CD4-positive, alpha-beta memory T cell (primary cell): ENCODE data around the gene SIPA1L3. TPM values are rescaled to one million over a fixed set of nuclear protein-coding genes. Genes with fewer than 3 reads are reported as not detected.
"Not testable (repeated sequence)": the region's sequence is repeated elsewhere in the genome, so short reads cannot be mapped to it uniquely, and the experiment has no call there.

Source experiments
- CTCF ChIA-PET: fragments of 350-600 bp; sonication (Branson Sonifier 250); formaldehyde crosslinking; loops from one replicate; lab custom pipeline; 2021; ENCODE audit warnings: inconsistent platforms; ENCODE audit not compliant: partially characterized antibody; lab: Charles Lee
- POLR2A ChIA-PET: fragments of 350-600 bp; sonication (Branson Sonifier 250); formaldehyde crosslinking; loops from one replicate; lab custom pipeline; 2021; ENCODE audit not compliant: partially characterized antibody; lab: Charles Lee
- DNase-seq, 5 donors: peaks; one replicate each; pipeline versions ENCODE4 v3.0.0 to v3.0.0-alpha.2; 2020 to 2022; ENCODE audit warnings: mixed read lengths in 1 of 5
- H3K27ac ChIP-seq: one replicate; pipeline ENCODE4 v1.7.0; 2013; ENCODE audit warnings: low read depth, low read length
- H3K27me3 ChIP-seq: 2 replicates; pipeline ENCODE4 v1.7.0; 2013; ENCODE audit warnings: mild to moderate bottlenecking, low read length, moderate library complexity; ENCODE audit not compliant: insufficient read depth
- H3K36me3 ChIP-seq: 2 replicates; pipeline ENCODE4 v1.7.0; 2013; ENCODE audit warnings: mild to moderate bottlenecking, low read length, moderate library complexity; ENCODE audit not compliant: insufficient read depth
- H3K4me1 ChIP-seq: 2 replicates; pipeline ENCODE4 v1.7.0; 2013; ENCODE audit warnings: mild to moderate bottlenecking, low read length, moderate library complexity; ENCODE audit not compliant: insufficient read depth
- H3K4me3 ChIP-seq, 2 donors: one replicate each; pipeline ENCODE4 v1.7.0; 2013; ENCODE audit warnings: low read length in 2 of 2, mild to moderate bottlenecking in 1 of 2
- H3K9me3 ChIP-seq, 2 donors: one replicate each; pipeline ENCODE4 v1.7.0; 2013; ENCODE audit warnings: low read length in 2 of 2, control low read depth in 1 of 2; ENCODE audit not compliant: control insufficient read depth in 1 of 2
- H3K27ac Mint-ChIP-seq, 7 donors: one replicate each; pipeline ENCODE4 v1.8.0; 2020 to 2021; ENCODE audit warnings: mixed read lengths in 7 of 7, mild to moderate bottlenecking in 6 of 7, inconsistent platforms in 3 of 7, moderate library complexity in 3 of 7
- H3K27me3 Mint-ChIP-seq, 2 donors: one replicate each; pipeline ENCODE4 v1.8.0; 2020 to 2021; ENCODE audit warnings: mixed read lengths in 2 of 2
- H3K36me3 Mint-ChIP-seq, 2 donors: one replicate each; pipeline ENCODE4 v1.8.0; 2020 to 2021; ENCODE audit warnings: mixed read lengths in 2 of 2, inconsistent platforms in 1 of 2, mild to moderate bottlenecking in 1 of 2
- H3K4me1 Mint-ChIP-seq, 4 donors: one replicate each; pipeline ENCODE4 v1.8.0; 2020 to 2021; ENCODE audit warnings: mixed read lengths in 4 of 4, mild to moderate bottlenecking in 1 of 4
- H3K4me3 Mint-ChIP-seq, 8 donors: one replicate each; pipeline ENCODE4 v1.8.0; 2020 to 2021; ENCODE audit warnings: mixed read lengths in 8 of 8, mild to moderate bottlenecking in 7 of 8, moderate library complexity in 6 of 8, inconsistent platforms in 3 of 8
- H3K9me3 Mint-ChIP-seq, 8 donors: one replicate each; pipeline ENCODE4 v1.8.0; 2020 to 2021; ENCODE audit warnings: mixed read lengths in 8 of 8, mild to moderate bottlenecking in 5 of 8, inconsistent platforms in 3 of 8, moderate library complexity in 1 of 8
- intact Hi-C: fragments of 100-400 bp; cut with micrococcal nuclease; formaldehyde crosslinking; loops from one replicate; pipeline ENCODE4 v1.15.1; 2023
- polyA plus RNA-seq, 2 donors: library from polyadenylated mRNA; unstranded; fragments of 300-500 nt; fragmentation: Illumina TruSeq; gene quantifications; one replicate each; pipeline ENCODE4 v1.2.3, GENCODE V29; 2021
- total RNA-seq, 2 experiments: library from RNA; stranded (reverse); gene quantifications; one replicate each; pipeline ENCODE4 v1.2.3, GENCODE V29; 2021

SIPA1L3 gene
- total and polyA plus RNA-seq, 4 experiments from 2014 or later = 0.39 to 35.0 (median 17.8) TPM

DNA sequence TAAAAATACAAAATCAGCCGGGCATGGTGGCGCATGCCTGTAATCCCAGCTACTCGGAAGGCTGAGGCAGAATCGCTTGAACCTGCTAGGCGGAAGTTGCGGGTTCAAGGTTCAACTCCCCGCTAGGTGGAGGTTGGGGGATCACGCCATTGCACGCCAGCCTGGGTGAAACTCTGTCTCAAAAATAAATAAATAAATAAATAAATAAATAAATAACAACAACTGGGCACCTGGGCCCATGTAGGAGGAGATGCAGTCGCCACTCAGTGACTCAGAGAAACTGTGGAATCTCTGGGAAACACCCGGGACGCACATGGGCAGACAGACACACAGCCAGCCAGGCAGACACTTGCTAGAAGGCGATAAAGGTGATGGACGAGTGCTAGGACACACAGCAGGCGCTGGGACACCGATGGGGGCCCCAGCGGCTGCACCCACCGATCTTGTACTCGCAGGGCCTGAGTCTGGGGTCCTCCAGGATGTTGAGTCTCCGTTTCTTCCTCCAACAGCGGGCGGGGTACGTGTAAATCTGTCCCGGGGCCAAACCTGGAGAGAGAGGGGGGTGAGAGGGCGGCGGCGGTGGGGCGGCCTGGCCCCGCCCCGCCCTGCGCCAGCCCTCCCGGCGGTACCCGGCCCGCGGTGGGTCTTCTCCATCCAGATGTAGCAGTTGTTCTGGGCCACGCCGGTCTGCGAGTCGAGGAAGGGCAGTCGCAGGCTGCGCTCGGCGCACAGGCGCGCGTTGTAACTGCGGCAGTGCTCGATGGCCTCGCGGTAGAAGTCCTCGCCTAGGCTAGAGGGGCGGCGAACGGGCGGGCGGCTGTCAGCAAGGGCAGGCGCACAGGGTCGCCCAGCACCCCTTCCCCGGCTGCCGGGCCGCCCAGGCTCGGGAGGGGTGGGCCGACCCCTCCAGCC is 315.2 kb downstream of the SIPA1L3 start:
- H3K9me3 Mint-ChIP-seq = peaks cover 0 to 3% (median 0%) of the 10 kb centered on the region in 8 donors
- H3K27me3 Mint-ChIP-seq = peaks cover 31 to 44% of the 10 kb centered on the region in 2 donors
- Histone ChIP-seq H3K27ac (no peak overlapping the region), H3K4me3 (no peak overlapping the region), H3K36me3 (no peaks in the 10 kb centered on the region), H3K9me3 (no peaks in the 10 kb centered on the region), H3K4me1 (peaks cover 11% of the 10 kb centered on the region), H3K27me3 (peaks cover 26% of the 10 kb centered on the region)
- H3K27ac Mint-ChIP-seq = no peak overlapping the region
- no peak for DNase-seq
- POLR2A ChIA-PET = no interaction called here
- CTCF ChIA-PET = interaction anchor here (1.0 kb wide), 1 partner anchor 113 kb away, joined by 3 read pairs; the partner anchor contains the start of gene CATSPERG
- intact Hi-C loops = no loop called here
- no peaks in the 10 kb centered on the region for H3K36me3 Mint-ChIP-seq
- H3K4me3 Mint-ChIP-seq = no peak overlapping the region
- H3K4me1 Mint-ChIP-seq = peaks cover 8 to 21% (median 19%) of the 10 kb centered on the region in 4 donors

- Mint-ChIP-seq H3K4me1 (peaks cover 10 to 30% (median 19%) of the 10 kb centered on the region in 4 donors), H3K36me3 (no peaks in the 10 kb centered on the region), H3K27ac (no peak overlapping the region), H3K4me3 (peak overlapping the region in 7 of 8 donors; percentile 0 to 71 (median 32)), H3K9me3 (peaks cover 0 to 3% (median 0%) of the 10 kb centered on the region in 8 donors), H3K27me3 (peaks cover 39 to 53% of the 10 kb centered on the region in 2 donors)
- ChIA-PET CTCF (no interaction called here), POLR2A (no interaction called here)
- Histone ChIP-seq H3K4me3 (no peak overlapping the region), H3K9me3 (no peaks in the 10 kb centered on the region), H3K4me1 (peaks cover 11% of the 10 kb centered on the region), H3K27me3 (peaks cover 34% of the 10 kb centered on the region), H3K27ac (no peak overlapping the region), H3K36me3 (no peaks in the 10 kb centered on the region)
- intact Hi-C loops = no loop called here
- no peak for DNase-seq
Measured at GRCh38 chr19:38223119-38223523, 316.1 kb downstream of the SIPA1L3 start.

DNA sequence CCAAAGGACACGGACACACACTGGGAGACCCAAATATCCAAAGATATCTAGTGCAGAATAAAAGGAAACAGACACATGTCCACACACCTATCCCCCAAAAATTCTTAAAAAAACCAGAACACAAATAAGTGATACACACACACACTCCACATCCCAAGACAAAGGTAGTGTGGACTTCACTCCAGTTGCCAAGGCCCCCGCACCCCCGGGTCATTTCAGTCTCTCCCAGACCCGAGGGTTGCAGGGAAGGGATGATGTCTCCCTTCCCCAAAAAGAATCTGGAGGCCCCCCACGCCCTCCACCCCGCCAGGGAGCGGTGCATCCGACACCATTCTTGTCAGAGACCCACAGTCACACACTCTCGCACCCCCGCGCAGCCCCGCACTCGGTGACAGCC is 316.6 kb downstream of the SIPA1L3 start:
- Mint-ChIP-seq H3K9me3 (peaks cover 0 to 3% (median 0%) of the 10 kb centered on the region in 8 donors), H3K27me3 (peaks cover 39 to 48% of the 10 kb centered on the region in 2 donors), H3K4me1 (peaks cover 10 to 30% (median 19%) of the 10 kb centered on the region in 4 donors), H3K4me3 (peak overlapping the region in 7 of 8 donors; percentile 0 to 71 (median 32)), H3K27ac (no peak overlapping the region), H3K36me3 (no peaks in the 10 kb centered on the region)
- Histone ChIP-seq H3K36me3 (no peaks in the 10 kb centered on the region), H3K4me1 (peaks cover 13% of the 10 kb centered on the region), H3K27ac (no peak overlapping the region), H3K27me3 (peaks cover 35% of the 10 kb centered on the region), H3K4me3 (peak overlapping the region in 1 of 2 donors; percentile 31), H3K9me3 (no peaks in the 10 kb centered on the region)
- POLR2A ChIA-PET = no interaction called here
- intact Hi-C loops = no loop called here
- CTCF ChIA-PET = no interaction called here
- no peak for DNase-seq

GRCh38 chr19:38224014-38224862 is 317.2 kb downstream of the SIPA1L3 start, which contains the start of gene DPF1:
TSS of gene DPF1 (minus strand) at chr19:38224222. CDS start at chr19:38224142, 80 bp downstream.
- peak within 1 kb of the TSS in 2 of 7 donors; percentile 1 to 73 for H3K27ac Mint-ChIP-seq
- DNase-seq = peak in 4 of 5 donors; percentile 22 to 44 (median 35)
- peaks cover 42 to 43% of the 10 kb centered on the region in 2 donors for H3K27me3 Mint-ChIP-seq
- peak within 1 kb of the TSS; percentile 68 to 92 (median 86) for H3K4me3 Mint-ChIP-seq
- H3K9me3 Mint-ChIP-seq = peaks cover 0 to 3% (median 0%) of the 10 kb centered on the region in 8 donors
- no peaks in the 10 kb centered on the region for H3K36me3 Mint-ChIP-seq
- POLR2A ChIA-PET = no interaction called here
- Histone ChIP-seq H3K9me3 (no peaks in the 10 kb centered on the region), H3K4me3 (peak within 1 kb of the TSS in 1 of 2 donors; percentile 31), H3K36me3 (no peaks in the 10 kb centered on the region), H3K27me3 (peaks cover 40% of the 10 kb centered on the region), H3K4me1 (peaks cover 19% of the 10 kb centered on the region), H3K27ac (no peak within 1 kb of the TSS)
- intact Hi-C loops = no loop called here
- peaks cover 10 to 30% (median 22%) of the 10 kb centered on the region in 4 donors for H3K4me1 Mint-ChIP-seq
- CTCF ChIA-PET = interaction anchor here (1.4 to 1.6 kb wide), 2 partner anchors 111 to 322 kb away, joined by 4 to 6 read pairs; partner anchors contain the start of gene CATSPERG

DNA sequence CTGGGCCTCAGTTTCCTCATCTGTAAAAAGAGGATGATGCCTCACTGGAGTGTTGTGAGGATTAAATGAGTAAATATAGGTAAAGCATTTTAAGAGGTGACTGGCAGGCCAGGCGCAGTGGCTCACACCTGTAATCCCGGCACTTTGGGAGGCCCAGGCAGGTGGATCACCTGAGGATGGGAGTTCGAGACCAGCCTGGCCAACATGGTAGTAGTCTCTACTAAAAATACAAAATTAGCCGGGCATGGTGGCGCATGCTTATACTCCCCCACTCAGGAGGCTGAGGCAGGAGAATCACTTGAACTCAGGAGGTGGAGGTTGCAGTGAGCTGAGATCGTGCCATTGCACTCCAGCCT is 317.8 kb downstream of the SIPA1L3 start:
- H3K27ac ChIP-seq, H3K36me3 Mint-ChIP-seq, DNase-seq, H3K9me3 Mint-ChIP-seq, H3K27ac Mint-ChIP-seq, POLR2A ChIA-PET, H3K9me3 ChIP-seq, H3K4me3 ChIP-seq, H3K36me3 ChIP-seq: not testable (repeated sequence)
- intact Hi-C loops = loop anchor here (5.0 kb wide), 1 partner anchor 323 kb away; no protein-coding TSS in a partner anchor
- H3K4me1 ChIP-seq = peaks cover 19% of the 10 kb centered on the region
- peak overlapping the region in 2 of 8 donors; percentile 86 to 92 for H3K4me3 Mint-ChIP-seq
- peaks cover 40% of the 10 kb centered on the region for H3K27me3 ChIP-seq
- peaks cover 10 to 32% (median 23%) of the 10 kb centered on the region in 4 donors for H3K4me1 Mint-ChIP-seq
- CTCF ChIA-PET = interaction anchor here (0.8 to 1.6 kb wide), 5 partner anchors 19 to 331 kb away, joined by 3 to 7 read pairs (median 4); partner anchors contain the start of genes CATSPERG and PSMD8
- peaks cover 42 to 43% of the 10 kb centered on the region in 2 donors for H3K27me3 Mint-ChIP-seq

- no peak overlapping the region for H3K27ac Mint-ChIP-seq
- Histone ChIP-seq H3K4me3 (no peak overlapping the region), H3K9me3 (no peaks in the 10 kb centered on the region), H3K4me1 (peaks cover 19% of the 10 kb centered on the region), H3K36me3 (no peaks in the 10 kb centered on the region), H3K27ac (no peak overlapping the region), H3K27me3 (peaks cover 40% of the 10 kb centered on the region)
- H3K4me1 Mint-ChIP-seq = peaks cover 10 to 30% (median 25%) of the 10 kb centered on the region in 4 donors
- DNase-seq = no peak
- POLR2A ChIA-PET = no interaction called here
- CTCF ChIA-PET = interaction anchor here (0.6 to 1.6 kb wide), 6 partner anchors 8 to 325 kb away, joined by 3 to 6 read pairs (median 4); no protein-coding TSS in a partner anchor
- H3K4me3 Mint-ChIP-seq = peak overlapping the region in 6 of 8 donors; percentile 41 to 59 (median 46)
- peaks cover 0 to 3% (median 0%) of the 10 kb centered on the region in 8 donors for H3K9me3 Mint-ChIP-seq
- H3K27me3 Mint-ChIP-seq = peaks cover 42 to 44% of the 10 kb centered on the region in 2 donors
- H3K36me3 Mint-ChIP-seq = no peaks in the 10 kb centered on the region
- intact Hi-C loops = loop anchor here (5.0 kb wide), 1 partner anchor 325 kb away; no protein-coding TSS in a partner anchor
Measured at GRCh38 chr19:38227287-38228004, 320.4 kb downstream of the SIPA1L3 start.
